NT2/D1 (cell line): ENCODE measurements around the gene PRSS38.

Experiments
- SUZ12 ChIP-seq: IDR thresholded peaks from 2 replicates; pipeline ENCODE4 v1.6.1; 2011; ENCODE audit not compliant: insufficient read length, insufficient read depth; ENCODE audit errors: extremely low read depth
- YY1 ChIP-seq: IDR thresholded peaks from 2 replicates; pipeline ENCODE4 v1.6.1; 2011; ENCODE audit not compliant: insufficient read length, insufficient read depth
- ZNF274 ChIP-seq: IDR thresholded peaks from 2 replicates; pipeline ENCODE4 v1.6.1; 2011; ENCODE audit warnings: mild to moderate bottlenecking, low read depth, low read length

DNA sequence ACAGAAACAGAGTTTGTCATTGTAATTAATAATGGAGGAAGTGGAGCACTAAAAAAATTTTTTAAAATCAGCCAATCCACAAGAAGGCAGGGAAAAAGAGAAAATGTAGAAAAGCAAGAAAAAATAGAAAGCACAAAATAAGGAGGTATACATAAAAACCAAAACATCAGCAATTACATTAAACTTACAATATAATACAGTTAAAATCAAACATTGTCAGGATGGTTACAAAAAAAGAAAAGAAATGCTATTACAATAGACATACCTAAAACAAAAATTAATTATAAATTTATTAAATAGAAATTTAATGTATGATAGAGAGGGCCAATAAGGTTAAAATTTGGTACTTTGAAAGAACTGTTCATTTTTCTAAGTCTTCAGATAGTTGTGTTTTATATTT lies 38.7 kb downstream of the PRSS38 start:
- TF ChIP-seq YY1 (no peak), ZNF274 (no peak), SUZ12 (no peak)
